ENCODE data around the gene PLCL2. TPM values are rescaled to one million over a fixed set of nuclear protein-coding genes. Genes with fewer than 3 reads are reported as not detected.

Gene PLCL2
- total RNA-seq, 1 donor from 2014 or later = 5.6 TPM

DNA sequence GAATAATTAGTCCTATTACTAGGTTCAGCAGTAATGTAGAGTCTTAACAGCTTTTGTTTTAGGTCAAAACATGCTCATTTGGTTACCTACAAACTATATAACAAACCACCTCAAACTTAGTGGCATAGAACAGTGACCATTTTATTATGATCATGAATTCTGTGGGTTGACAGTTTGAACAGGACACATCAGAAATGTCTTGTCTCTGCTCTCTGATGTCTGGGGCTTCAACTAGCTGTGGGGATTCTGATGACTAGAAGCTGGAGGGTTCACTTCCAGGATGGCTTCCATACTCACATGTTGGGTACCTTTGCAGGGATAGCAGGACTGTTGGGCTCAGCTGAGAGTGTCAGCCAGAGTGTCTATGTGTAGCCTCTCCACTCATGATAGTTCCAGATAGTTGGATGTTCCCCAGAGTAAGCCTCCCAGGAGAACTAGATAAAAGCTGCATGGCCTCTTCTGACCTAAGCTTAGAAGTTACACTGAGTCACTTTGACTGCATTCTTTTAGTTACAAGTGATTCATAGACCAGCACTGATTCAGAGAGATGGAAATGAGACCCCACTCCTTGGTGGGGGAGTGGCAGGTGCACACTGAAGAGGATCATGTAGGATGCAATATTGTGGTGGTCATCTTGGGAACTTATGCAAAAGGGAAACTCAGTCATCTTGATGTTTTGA is 32.6 kb downstream of the PLCL2 start:
- intact Hi-C loops (cut with DNase I) = no loop called here
- no peak for TF ChIP-seq POLR2AphosphoS5 (IDR thresholded peaks at IDR 0.05; ENCODE audit: insufficient read depth in 1 of 2, low read depth in 1 of 2)
- TF ChIP-seq, protein P1, sequence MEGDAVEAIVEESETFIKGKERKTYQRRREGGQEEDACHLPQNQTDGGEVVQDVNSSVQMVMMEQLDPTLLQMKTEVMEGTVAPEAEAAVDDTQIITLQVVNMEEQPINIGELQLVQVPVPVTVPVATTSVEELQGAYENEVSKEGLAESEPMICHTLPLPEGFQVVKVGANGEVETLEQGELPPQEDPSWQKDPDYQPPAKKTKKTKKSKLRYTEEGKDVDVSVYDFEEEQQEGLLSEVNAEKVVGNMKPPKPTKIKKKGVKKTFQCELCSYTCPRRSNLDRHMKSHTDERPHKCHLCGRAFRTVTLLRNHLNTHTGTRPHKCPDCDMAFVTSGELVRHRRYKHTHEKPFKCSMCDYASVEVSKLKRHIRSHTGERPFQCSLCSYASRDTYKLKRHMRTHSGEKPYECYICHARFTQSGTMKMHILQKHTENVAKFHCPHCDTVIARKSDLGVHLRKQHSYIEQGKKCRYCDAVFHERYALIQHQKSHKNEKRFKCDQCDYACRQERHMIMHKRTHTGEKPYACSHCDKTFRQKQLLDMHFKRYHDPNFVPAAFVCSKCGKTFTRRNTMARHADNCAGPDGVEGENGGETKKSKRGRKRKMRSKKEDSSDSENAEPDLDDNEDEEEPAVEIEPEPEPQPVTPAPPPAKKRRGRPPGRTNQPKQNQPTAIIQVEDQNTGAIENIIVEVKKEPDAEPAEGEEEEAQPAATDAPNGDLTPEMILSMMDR (IDR thresholded peaks at IDR 0.05) = no peak
- no peak for TF ChIP-seq POLR2A (IDR thresholded peaks at IDR 0.05)
- Histone ChIP-seq H3K27me3 (no peaks in the 10 kb centered on the region), H3K9me3 (no peaks in the 10 kb centered on the region), H3K36me3 (no peaks in the 10 kb centered on the region), H3K27ac (no peak overlapping the region), H3K4me3 (no peak overlapping the region), H3K4me1 (no peaks in the 10 kb centered on the region)
- no peak for DNase-seq (ENCODE audit: extremely low spot score in 2 of 2)

- no peaks in the 10 kb centered on the region for H3K9me3 ChIP-seq
- no peaks in the 10 kb centered on the region for H3K36me3 ChIP-seq
- H3K4me3 ChIP-seq = no peak overlapping the region
- intact Hi-C loops (cut with DNase I) = no loop called here
- H3K4me1 ChIP-seq = no peaks in the 10 kb centered on the region
- H3K27ac ChIP-seq = no peak overlapping the region
- no peak for DNase-seq (ENCODE audit: extremely low spot score in 2 of 2)
- H3K27me3 ChIP-seq = no peaks in the 10 kb centered on the region
- TF ChIP-seq, protein P1 (IDR thresholded peaks at IDR 0.05) = no peak
- no peak for TF ChIP-seq POLR2AphosphoS5 (IDR thresholded peaks at IDR 0.05; ENCODE audit: insufficient read depth in 1 of 2, low read depth in 1 of 2)
- TF ChIP-seq POLR2A (IDR thresholded peaks at IDR 0.05) = no peak
These were observed 33.4 kb downstream of the PLCL2 start for GRCh38 chr3:16917980-16918682.

DNA sequence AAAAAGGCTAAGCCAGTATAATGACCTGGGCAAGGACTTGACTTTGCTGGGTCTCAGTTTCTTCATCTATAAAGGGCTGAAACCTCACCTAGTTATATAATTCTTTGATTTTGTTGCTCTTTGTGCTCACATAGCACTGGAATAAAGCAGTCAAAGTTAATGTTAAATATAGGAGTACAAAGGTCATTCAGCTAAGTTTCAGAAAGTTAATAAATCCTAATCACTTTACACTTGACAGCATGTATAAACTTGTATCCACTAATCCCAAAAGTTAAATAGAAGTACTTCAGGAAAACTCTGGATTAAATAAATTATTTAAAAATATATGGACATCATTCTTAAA is 33.9 kb downstream of the PLCL2 start:
- intact Hi-C loops (cut with DNase I) = no loop called here
- no peaks in the 10 kb centered on the region for H3K9me3 ChIP-seq

DNA sequence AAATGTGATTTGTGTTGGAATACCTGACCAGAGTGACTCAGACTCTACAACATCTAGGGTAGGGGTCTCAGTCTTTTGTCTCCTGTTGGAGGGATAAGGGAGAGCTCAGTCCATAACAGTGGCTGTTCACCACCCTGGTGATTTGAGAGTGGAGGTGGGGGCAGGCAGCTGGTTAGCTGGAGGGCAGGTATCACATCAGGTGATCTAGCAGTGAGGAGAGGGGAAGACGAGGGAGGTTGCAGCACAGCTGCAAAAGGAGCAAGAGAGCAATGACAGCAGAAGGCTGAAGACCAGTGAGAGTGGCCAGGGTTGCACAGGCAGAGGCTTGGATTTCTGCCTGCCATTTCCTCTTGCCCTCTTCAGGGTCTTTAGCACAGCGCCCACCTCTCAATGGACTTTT is 38.4 kb downstream of the PLCL2 start:
- Histone ChIP-seq H3K27me3 (no peaks in the 10 kb centered on the region), H3K9me3 (no peaks in the 10 kb centered on the region), H3K27ac (no peak overlapping the region), H3K36me3 (no peaks in the 10 kb centered on the region), H3K4me1 (no peaks in the 10 kb centered on the region), H3K4me3 (no peak overlapping the region)
- DNase-seq (ENCODE audit: extremely low spot score in 2 of 2) = no peak
- TF ChIP-seq POLR2A (IDR thresholded peaks at IDR 0.05) (no peak), POLR2AphosphoS5 (IDR thresholded peaks at IDR 0.05; ENCODE audit: insufficient read depth in 1 of 2, low read depth in 1 of 2) (no peak)
- TF ChIP-seq, protein P1 (IDR thresholded peaks at IDR 0.05) = no peak
- intact Hi-C loops (cut with DNase I) = no loop called here

More for the DNA sequence above, 33.9 kb downstream of the PLCL2 start:
- H3K36me3 ChIP-seq = no peaks in the 10 kb centered on the region
- no peaks in the 10 kb centered on the region for H3K27me3 ChIP-seq
- H3K4me3 ChIP-seq = no peak overlapping the region
- H3K4me1 ChIP-seq = no peaks in the 10 kb centered on the region
- TF ChIP-seq POLR2A (IDR thresholded peaks at IDR 0.05) (no peak), POLR2AphosphoS5 (IDR thresholded peaks at IDR 0.05; ENCODE audit: insufficient read depth in 1 of 2, low read depth in 1 of 2) (no peak)
- TF ChIP-seq, protein P1 (IDR thresholded peaks at IDR 0.05) = no peak
- no peak overlapping the region for H3K27ac ChIP-seq
- DNase-seq (ENCODE audit: extremely low spot score in 2 of 2) = no peak

- intact Hi-C loops (cut with DNase I) = no loop called here
- no peak for TF ChIP-seq POLR2A (IDR thresholded peaks at IDR 0.05)
- TF ChIP-seq, protein P1 (IDR thresholded peaks at IDR 0.05) = no peak
- TF ChIP-seq POLR2AphosphoS5 (IDR thresholded peaks at IDR 0.05; ENCODE audit: insufficient read depth in 1 of 2, low read depth in 1 of 2) = no peak
- Histone ChIP-seq H3K4me1 (peaks cover 18% of the 10 kb centered on the region), H3K27ac (no peak overlapping the region), H3K9me3 (no peaks in the 10 kb centered on the region), H3K27me3 (no peaks in the 10 kb centered on the region), H3K4me3 (no peak overlapping the region), H3K36me3 (no peaks in the 10 kb centered on the region)
- DNase-seq (ENCODE audit: extremely low spot score in 2 of 2) = no peak
These were observed 42.7 kb downstream of the PLCL2 start for GRCh38 chr3:16927485-16927884.

All from vagina (tissue), 2 donors.